C4-2B (cell line): Measurements from ENCODE around the gene VPS33A.

ENCODE experiments used
- ZFX ChIP-seq: fragments of 450-650 bp; IDR thresholded peaks from 2 replicates; pipeline ENCODE4 v1.6.1; 2017
- TF ChIP-seq, protein P1 (sequence below): fragments of 450-650 bp; conservative IDR thresholded peaks from 2 replicates; pipeline ENCODE4 v1.5.1; 2017; ENCODE audit warnings: mild to moderate bottlenecking

DNA sequence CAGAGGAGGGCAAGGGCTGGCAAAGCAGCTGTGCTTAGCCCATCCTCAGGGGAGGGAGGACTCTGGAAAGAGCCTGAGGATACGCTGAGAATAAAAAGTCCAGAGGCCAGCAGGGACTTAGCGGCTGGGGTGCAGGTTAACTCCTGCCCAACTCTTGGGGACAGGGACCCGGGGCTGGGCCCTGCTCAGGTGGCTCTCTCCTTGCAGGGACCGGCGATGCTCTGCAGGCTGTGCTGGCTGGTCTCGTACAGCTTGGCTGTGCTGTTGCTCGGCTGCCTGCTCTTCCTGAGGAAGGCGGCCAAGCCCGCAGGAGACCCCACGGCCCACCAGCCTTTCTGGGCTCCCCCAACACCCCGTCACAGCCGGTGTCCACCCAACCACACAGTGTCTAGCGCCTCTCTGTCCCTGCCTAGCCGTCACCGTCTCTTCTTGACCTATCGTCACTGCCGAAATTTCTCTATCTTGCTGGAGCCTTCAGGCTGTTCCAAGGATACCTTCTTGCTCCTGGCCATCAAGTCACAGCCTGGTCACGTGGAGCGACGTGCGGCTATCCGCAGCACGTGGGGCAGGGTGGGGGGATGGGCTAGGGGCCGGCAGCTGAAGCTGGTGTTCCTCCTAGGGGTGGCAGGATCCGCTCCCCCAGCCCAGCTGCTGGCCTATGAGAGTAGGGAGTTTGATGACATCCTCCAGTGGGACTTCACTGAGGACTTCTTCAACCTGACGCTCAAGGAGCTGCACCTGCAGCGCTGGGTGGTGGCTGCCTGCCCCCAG, 60.0 kb downstream of the VPS33A start:
- TF ChIP-seq, protein P1, sequence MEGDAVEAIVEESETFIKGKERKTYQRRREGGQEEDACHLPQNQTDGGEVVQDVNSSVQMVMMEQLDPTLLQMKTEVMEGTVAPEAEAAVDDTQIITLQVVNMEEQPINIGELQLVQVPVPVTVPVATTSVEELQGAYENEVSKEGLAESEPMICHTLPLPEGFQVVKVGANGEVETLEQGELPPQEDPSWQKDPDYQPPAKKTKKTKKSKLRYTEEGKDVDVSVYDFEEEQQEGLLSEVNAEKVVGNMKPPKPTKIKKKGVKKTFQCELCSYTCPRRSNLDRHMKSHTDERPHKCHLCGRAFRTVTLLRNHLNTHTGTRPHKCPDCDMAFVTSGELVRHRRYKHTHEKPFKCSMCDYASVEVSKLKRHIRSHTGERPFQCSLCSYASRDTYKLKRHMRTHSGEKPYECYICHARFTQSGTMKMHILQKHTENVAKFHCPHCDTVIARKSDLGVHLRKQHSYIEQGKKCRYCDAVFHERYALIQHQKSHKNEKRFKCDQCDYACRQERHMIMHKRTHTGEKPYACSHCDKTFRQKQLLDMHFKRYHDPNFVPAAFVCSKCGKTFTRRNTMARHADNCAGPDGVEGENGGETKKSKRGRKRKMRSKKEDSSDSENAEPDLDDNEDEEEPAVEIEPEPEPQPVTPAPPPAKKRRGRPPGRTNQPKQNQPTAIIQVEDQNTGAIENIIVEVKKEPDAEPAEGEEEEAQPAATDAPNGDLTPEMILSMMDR: no peak
- TF ChIP-seq ZFX: no peak
